ENCODE measurements around the gene MOXD1. TPM values are rescaled to one million over a fixed set of nuclear protein-coding genes. Genes with fewer than 3 reads are reported as not detected.

The MOXD1 gene
- total and polyA plus RNA-seq, 8 donors: 2.1 to 16.9 (median 3.9) TPM

- no peaks in the 10 kb centered on the region for H3K27me3 ChIP-seq
- no peak for TF ChIP-seq POLR2AphosphoS5 (IDR thresholded peaks at IDR 0.05)
- TF ChIP-seq EP300 (IDR thresholded peaks at IDR 0.05): no peak
- no peak for TF ChIP-seq CTCF (IDR thresholded peaks at IDR 0.05)
- no peak for TF ChIP-seq POLR2A (IDR thresholded peaks at IDR 0.05)
- H3K36me3 ChIP-seq: no peaks in the 10 kb centered on the region
- no peak overlapping the region for H3K4me3 ChIP-seq
- peaks cover 0 to 5% (median 3%) of the 10 kb centered on the region in 4 donors for H3K9me3 ChIP-seq
- DNase-seq: no peak
- peaks cover 0 to under 1% (median 0%) of the 10 kb centered on the region in 4 donors for H3K4me1 ChIP-seq
- no peak overlapping the region for H3K27ac ChIP-seq
- intact Hi-C loops (cut with DNase I; ENCODE audit: low total_unique reads): no loop called here
These were observed 149.6 kb downstream of the MOXD1 start for GRCh38 chr6:132251711-132252110.

- Histone ChIP-seq H3K9me3 (peaks cover 0 to 5% (median 3%) of the 10 kb centered on the region in 4 donors), H3K27me3 (no peaks in the 10 kb centered on the region), H3K4me1 (no peaks in the 10 kb centered on the region), H3K27ac (no peak overlapping the region), H3K4me3 (no peak overlapping the region), H3K36me3 (no peaks in the 10 kb centered on the region)
- DNase-seq: no peak
- intact Hi-C loops (cut with DNase I; ENCODE audit: low total_unique reads): no loop called here
- 64 to 73% (median 70%) methylated on average over 7 of the region's 7 CpGs for WGBS, 5 donors
- TF ChIP-seq EP300 (IDR thresholded peaks at IDR 0.05): no peak
- TF ChIP-seq CTCF (IDR thresholded peaks at IDR 0.05): no peak
- TF ChIP-seq POLR2AphosphoS5 (IDR thresholded peaks at IDR 0.05): no peak
- TF ChIP-seq POLR2A (IDR thresholded peaks at IDR 0.05): no peak
These were observed 153.7 kb downstream of the MOXD1 start for GRCh38 chr6:132247381-132248159.

- Histone ChIP-seq H3K4me1 (no peaks in the 10 kb centered on the region), H3K27me3 (no peaks in the 10 kb centered on the region), H3K9me3 (peaks cover 0 to under 1% (median 0%) of the 10 kb centered on the region in 4 donors), H3K27ac (no peak overlapping the region), H3K36me3 (no peaks in the 10 kb centered on the region), H3K4me3 (no peak overlapping the region)
- WGBS, 5 donors: 91 to 94% (median 93%) methylated on average over 16 of the region's 16 CpGs
- TF ChIP-seq POLR2AphosphoS5 (IDR thresholded peaks at IDR 0.05): no peak
- no peak for TF ChIP-seq POLR2A (IDR thresholded peaks at IDR 0.05)
- TF ChIP-seq EP300 (IDR thresholded peaks at IDR 0.05): no peak
- TF ChIP-seq CTCF (IDR thresholded peaks at IDR 0.05): no peak
- intact Hi-C loops (cut with DNase I; ENCODE audit: low total_unique reads): no loop called here
- DNase-seq: no peak
These were observed 154.5 kb downstream of the MOXD1 start for GRCh38 chr6:132246632-132247270.

- Histone ChIP-seq H3K9me3 (no peaks in the 10 kb centered on the region), H3K4me1 (no peaks in the 10 kb centered on the region), H3K4me3 (no peak overlapping the region), H3K27me3 (no peaks in the 10 kb centered on the region), H3K36me3 (no peaks in the 10 kb centered on the region), H3K27ac (no peak overlapping the region)
- 73 to 91% (median 86%) methylated on average over 2 of the region's 2 CpGs for WGBS, 5 donors
- TF ChIP-seq POLR2AphosphoS5 (IDR thresholded peaks at IDR 0.05) (no peak), POLR2A (IDR thresholded peaks at IDR 0.05) (no peak)
- DNase-seq: no peak
- intact Hi-C loops (cut with DNase I; ENCODE audit: low total_unique reads): no loop called here
These were observed 155.1 kb downstream of the MOXD1 start for GRCh38 chr6:132246120-132246617.

Other genes with a start within 250 kb of the MOXD1 start
- 10 to 100 TPM; 29.8 to 39.3 (median 31.5) TPM for gene STX7, start 111.6 kb upstream of the MOXD1 start, total RNA-seq
- gene STX7, start 111.6 kb upstream of the MOXD1 start, polyA plus RNA-seq: 10 to 100 TPM in 2 of 3 donors, 1 to 10 TPM in 1; 8.6 to 22.9 (median 17.7) TPM
- gene TAAR9, start 136.8 kb upstream of the MOXD1 start, total RNA-seq: not detected
- not detected for gene TAAR9, start 136.8 kb upstream of the MOXD1 start, polyA plus RNA-seq
- gene TAAR8, start 151.2 kb upstream of the MOXD1 start, total RNA-seq: not detected
- not detected for gene TAAR8, start 151.2 kb upstream of the MOXD1 start, polyA plus RNA-seq
- not detected for gene TAAR6, start 168.8 kb upstream of the MOXD1 start, total RNA-seq
- gene TAAR6, start 168.8 kb upstream of the MOXD1 start, polyA plus RNA-seq: not detected
- gene TAAR5, start 188.3 kb upstream of the MOXD1 start, total RNA-seq: not detected
- not detected for gene TAAR5, start 188.3 kb upstream of the MOXD1 start, polyA plus RNA-seq
- not detected for gene TAAR2, start 222.8 kb upstream of the MOXD1 start, total RNA-seq
- gene TAAR2, start 222.8 kb upstream of the MOXD1 start, polyA plus RNA-seq: not detected

All from stomach (tissue), 9 donors.